Epithelial cell of proximal tubule (primary cell): ENCODE results near the gene AKIRIN1. TPM values are rescaled to one million over a fixed set of nuclear protein-coding genes. Genes with fewer than 3 reads are reported as not detected.

Source experiments
- DNase-seq: peaks from one replicate; pipeline ENCODE4 v3.0.0-alpha.2; 2011; ENCODE audit warnings: low read depth
- H3K4me3 ChIP-seq: 2 replicates; pipeline ENCODE4 v1.5.1; 2011; ENCODE audit warnings: low read depth, mild to moderate bottlenecking, low read length
- total RNA-seq: library from RNA; depleted of rRNA; stranded (reverse); fragments of >200 nt; gene quantifications from 2 replicates; pipeline ENCODE4 v1.2.3, GENCODE V29; 2015
- TF ChIP-seq, protein P1 (sequence below): conservative IDR thresholded peaks from 2 replicates; pipeline ENCODE4 v1.5.1; 2012; ENCODE audit warnings: low read depth, mild to moderate bottlenecking, low read length

AKIRIN1 gene
- total RNA-seq, 1 donor from 2014 or later = 33.4 TPM

DNA sequence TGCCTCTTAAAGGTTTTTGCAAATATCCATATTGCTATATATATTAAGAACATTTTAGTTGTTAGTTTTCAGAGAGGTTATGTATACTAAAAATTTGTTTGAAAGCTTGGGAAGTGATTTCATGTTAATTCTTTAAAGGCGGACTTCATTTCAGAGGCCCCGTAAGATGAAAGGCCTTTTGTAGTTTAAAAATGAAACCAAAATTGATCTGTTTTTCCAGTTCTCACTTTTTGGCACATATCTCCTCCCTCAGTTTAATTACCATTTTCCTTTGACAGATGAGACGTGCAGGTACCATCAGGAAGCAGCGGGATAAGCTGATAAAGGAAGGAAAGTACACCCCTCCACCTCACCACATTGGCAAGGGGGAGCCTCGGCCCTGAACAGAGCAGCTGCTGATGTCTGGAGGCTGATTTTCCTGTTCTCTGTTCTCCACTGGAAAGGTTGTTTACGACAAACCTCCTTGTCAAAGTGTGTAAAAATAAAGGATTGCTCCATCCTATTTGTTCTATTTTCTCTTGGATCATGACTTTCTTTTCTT is 43.1 kb downstream of the AKIRIN1 start:
- no peak overlapping the region for H3K4me3 ChIP-seq
- TF ChIP-seq, protein P1, sequence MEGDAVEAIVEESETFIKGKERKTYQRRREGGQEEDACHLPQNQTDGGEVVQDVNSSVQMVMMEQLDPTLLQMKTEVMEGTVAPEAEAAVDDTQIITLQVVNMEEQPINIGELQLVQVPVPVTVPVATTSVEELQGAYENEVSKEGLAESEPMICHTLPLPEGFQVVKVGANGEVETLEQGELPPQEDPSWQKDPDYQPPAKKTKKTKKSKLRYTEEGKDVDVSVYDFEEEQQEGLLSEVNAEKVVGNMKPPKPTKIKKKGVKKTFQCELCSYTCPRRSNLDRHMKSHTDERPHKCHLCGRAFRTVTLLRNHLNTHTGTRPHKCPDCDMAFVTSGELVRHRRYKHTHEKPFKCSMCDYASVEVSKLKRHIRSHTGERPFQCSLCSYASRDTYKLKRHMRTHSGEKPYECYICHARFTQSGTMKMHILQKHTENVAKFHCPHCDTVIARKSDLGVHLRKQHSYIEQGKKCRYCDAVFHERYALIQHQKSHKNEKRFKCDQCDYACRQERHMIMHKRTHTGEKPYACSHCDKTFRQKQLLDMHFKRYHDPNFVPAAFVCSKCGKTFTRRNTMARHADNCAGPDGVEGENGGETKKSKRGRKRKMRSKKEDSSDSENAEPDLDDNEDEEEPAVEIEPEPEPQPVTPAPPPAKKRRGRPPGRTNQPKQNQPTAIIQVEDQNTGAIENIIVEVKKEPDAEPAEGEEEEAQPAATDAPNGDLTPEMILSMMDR = no peak
- DNase-seq = no peak

GRCh38 chr1:39036678-39037077 is 45.6 kb downstream of the AKIRIN1 start:
- TF ChIP-seq, protein P1 = no peak
- DNase-seq = no peak
- no peak overlapping the region for H3K4me3 ChIP-seq

DNA sequence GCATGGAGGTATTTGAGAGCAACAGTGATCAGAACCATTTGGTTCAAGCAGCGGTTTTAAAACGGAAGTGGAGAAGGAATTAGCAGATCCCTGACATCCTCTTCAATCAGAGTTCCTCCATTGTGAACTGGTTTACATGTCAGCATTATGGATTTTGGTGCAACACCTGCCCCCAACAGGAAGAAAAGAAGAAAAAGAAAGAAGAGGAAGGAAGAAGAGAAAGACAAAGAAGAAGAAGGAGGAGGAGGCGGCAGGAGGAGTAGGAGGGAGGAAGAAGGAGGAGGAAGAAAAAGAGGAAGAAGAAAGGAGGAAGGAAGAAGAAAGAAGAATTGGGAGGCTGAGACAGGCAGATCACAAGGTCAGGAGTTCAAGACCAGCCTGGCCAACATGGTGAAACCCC is 52.4 kb downstream of the AKIRIN1 start:
- TF ChIP-seq, protein P1 = no peak
- no peak overlapping the region for H3K4me3 ChIP-seq
- no peak for DNase-seq

DNA sequence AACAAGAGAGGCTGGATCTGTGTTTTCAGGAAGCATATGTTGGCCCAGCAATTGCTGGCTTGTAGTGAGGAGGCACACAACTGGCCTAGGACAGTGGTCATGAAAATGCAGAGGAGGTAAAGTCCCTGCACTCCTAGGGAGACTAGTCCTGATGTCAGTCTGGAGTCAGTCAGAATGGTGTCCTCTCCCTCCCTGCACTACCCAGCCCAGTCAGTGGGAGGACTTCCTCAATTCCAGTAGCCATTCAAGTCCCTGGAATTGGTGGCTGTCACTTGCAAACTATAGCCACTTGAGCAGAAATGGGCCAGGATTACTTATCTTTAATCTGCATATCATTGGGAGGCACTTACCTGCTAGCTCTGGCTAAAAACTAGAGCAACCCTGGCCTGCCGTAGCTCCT is 53.7 kb downstream of the AKIRIN1 start:
- TF ChIP-seq, protein P1 = no peak
- no peak for DNase-seq
- H3K4me3 ChIP-seq = no peak overlapping the region

DNA sequence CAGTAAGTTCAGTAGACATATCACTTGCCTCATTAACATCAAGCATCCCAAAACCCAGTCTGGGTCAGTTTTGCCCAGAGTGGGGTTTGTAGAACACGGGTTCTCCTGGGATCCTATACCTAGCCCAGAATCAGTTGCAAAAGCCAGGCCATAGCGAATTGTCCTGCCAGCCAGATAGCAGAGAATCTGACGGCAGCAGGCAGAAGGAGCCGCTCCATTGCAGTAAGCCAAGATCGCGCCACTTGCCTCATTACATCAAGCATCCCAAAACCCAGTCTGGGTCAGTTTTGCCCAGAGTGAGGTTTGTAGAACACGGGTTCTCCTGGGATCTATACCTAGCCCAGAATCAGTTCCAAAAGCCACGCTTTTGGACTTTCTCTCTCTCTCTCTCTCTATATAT is 54.2 kb downstream of the AKIRIN1 start:
- no peak overlapping the region for H3K4me3 ChIP-seq
- TF ChIP-seq, protein P1 = no peak
- no peak for DNase-seq

DNA sequence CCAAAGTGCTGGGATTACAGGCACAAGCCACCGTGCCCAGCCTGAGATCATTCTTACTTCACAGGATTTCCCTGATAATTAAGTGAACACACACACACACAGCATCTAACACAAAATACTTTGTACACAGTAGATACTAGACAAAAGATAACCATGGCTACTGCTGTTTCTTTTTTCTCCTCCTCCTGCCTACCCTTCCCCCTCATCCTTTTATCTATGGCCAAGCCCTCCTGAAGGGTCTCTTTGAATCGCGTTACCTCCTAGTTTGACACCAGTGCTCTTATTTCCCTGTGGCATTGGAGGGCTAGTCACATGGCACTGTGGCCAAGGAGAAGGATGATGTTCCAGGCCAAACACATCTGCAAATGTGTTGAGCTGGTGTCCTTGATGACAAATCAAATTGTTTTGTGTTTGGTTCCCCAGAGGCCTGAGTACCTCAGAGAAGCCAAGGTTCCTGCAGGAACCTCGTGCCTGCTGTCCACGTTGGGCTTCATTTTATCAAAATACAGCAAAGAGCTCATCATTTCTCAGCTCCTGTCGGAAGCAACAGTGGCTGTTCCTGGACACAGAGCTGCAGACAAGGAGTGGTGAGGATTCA is 55.6 kb downstream of the AKIRIN1 start:
- DNase-seq = no peak
- no peak overlapping the region for H3K4me3 ChIP-seq
- TF ChIP-seq, protein P1 = no peak
